ENCODE measurements around the gene ACP3.

ACP3 gene

GRCh38 chr3:132311316-132311715 lies 5.9 kb upstream of the ACP3 start:
- no peaks in the 10 kb centered on the region for H3K36me3 Mint-ChIP-seq (ENCODE audit: low read depth)
- no peaks in the 10 kb centered on the region for H3K27me3 Mint-ChIP-seq (ENCODE audit: low read depth)
- TF ChIP-seq, protein P1, sequence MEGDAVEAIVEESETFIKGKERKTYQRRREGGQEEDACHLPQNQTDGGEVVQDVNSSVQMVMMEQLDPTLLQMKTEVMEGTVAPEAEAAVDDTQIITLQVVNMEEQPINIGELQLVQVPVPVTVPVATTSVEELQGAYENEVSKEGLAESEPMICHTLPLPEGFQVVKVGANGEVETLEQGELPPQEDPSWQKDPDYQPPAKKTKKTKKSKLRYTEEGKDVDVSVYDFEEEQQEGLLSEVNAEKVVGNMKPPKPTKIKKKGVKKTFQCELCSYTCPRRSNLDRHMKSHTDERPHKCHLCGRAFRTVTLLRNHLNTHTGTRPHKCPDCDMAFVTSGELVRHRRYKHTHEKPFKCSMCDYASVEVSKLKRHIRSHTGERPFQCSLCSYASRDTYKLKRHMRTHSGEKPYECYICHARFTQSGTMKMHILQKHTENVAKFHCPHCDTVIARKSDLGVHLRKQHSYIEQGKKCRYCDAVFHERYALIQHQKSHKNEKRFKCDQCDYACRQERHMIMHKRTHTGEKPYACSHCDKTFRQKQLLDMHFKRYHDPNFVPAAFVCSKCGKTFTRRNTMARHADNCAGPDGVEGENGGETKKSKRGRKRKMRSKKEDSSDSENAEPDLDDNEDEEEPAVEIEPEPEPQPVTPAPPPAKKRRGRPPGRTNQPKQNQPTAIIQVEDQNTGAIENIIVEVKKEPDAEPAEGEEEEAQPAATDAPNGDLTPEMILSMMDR (IDR thresholded peaks at IDR 0.05; ENCODE audit: unreplicated experiment in 3 of 3), result no peak
- no peaks in the 10 kb centered on the region for H3K9me3 Mint-ChIP-seq
- peak overlapping the region in 2 of 3 experiments; percentile 22 to 67 for H3K27ac Mint-ChIP-seq
- H3K4me3 Mint-ChIP-seq, result no peak overlapping the region
- H3K4me1 Mint-ChIP-seq, result peaks cover 15% of the 10 kb centered on the region

DNA sequence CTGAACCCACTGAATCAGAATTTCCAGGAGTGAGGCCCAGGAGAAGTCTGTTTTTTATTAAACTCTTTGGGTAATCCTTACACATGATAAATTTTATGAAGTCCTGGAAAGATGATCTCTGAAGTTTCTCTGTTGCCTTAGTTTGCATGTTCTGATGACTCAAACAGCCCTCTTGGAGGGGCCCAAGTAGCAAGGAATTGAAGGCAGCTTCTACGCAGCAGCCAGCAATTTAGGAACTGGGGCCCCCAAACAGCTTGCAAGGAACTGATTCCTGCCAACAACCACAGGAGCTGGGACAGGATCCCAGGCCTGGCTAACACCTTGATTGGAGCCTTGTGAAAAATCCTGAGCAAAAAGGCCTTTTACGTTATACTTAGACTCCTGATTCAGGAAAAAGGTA lies 5.4 kb upstream of the ACP3 start:
- H3K27me3 Mint-ChIP-seq (ENCODE audit: low read depth), result no peaks in the 10 kb centered on the region
- H3K4me3 Mint-ChIP-seq, result no peak overlapping the region
- no peaks in the 10 kb centered on the region for H3K36me3 Mint-ChIP-seq (ENCODE audit: low read depth)
- no peaks in the 10 kb centered on the region for H3K9me3 Mint-ChIP-seq
- peaks cover 15% of the 10 kb centered on the region for H3K4me1 Mint-ChIP-seq
- H3K27ac Mint-ChIP-seq, result peak overlapping the region in 2 of 3 experiments; percentile 60 to 67
- TF ChIP-seq, protein P1 (IDR thresholded peaks at IDR 0.05; ENCODE audit: unreplicated experiment in 3 of 3), result no peak

- peak overlapping the region in 1 of 3 experiments; percentile 25 for H3K4me3 Mint-ChIP-seq
- peaks cover 3% of the 10 kb centered on the region for H3K9me3 Mint-ChIP-seq
- H3K27ac Mint-ChIP-seq, result peak overlapping the region; percentile 38 to 80 (median 60)
- H3K27me3 Mint-ChIP-seq (ENCODE audit: low read depth), result no peaks in the 10 kb centered on the region
- no peaks in the 10 kb centered on the region for H3K36me3 Mint-ChIP-seq (ENCODE audit: low read depth)
- peaks cover 43% of the 10 kb centered on the region for H3K4me1 Mint-ChIP-seq
- TF ChIP-seq, protein P1 (IDR thresholded peaks at IDR 0.05; ENCODE audit: unreplicated experiment in 3 of 3), result no peak
These were observed 1.4 kb upstream of the ACP3 start for GRCh38 chr3:132315851-132316250.

DNA sequence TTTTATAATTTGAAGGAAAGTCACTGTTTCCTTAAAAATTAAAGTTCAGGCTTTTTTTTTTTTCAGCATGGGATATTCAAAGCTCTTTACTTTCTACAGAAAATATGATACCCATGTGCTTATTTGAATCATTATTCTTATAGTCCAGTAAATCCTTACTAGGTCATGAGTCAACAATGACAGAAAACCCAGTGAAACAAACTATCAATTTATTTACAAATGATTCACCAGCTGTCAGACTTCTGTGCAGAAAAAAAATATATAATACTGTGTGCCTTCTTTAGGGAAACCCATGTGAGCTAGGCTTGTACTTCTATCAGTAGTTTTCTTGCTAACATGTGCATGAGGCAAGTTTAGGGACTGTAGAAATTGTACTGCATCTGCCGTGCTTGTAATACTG lies 1.2 kb downstream of the ACP3 start:
- TF ChIP-seq, protein P1 (IDR thresholded peaks at IDR 0.05; ENCODE audit: unreplicated experiment in 3 of 3), result no peak
- Mint-ChIP-seq H3K4me1 (peaks cover 40% of the 10 kb centered on the region), H3K27ac (peak overlapping the region; percentile 99 to 100 (median 99)), H3K9me3 (peaks cover 3% of the 10 kb centered on the region), H3K4me3 (peak overlapping the region; percentile 68 to 74 (median 68)), H3K36me3 (ENCODE audit: low read depth) (no peaks in the 10 kb centered on the region), H3K27me3 (ENCODE audit: low read depth) (peaks cover 4% of the 10 kb centered on the region)

DNA sequence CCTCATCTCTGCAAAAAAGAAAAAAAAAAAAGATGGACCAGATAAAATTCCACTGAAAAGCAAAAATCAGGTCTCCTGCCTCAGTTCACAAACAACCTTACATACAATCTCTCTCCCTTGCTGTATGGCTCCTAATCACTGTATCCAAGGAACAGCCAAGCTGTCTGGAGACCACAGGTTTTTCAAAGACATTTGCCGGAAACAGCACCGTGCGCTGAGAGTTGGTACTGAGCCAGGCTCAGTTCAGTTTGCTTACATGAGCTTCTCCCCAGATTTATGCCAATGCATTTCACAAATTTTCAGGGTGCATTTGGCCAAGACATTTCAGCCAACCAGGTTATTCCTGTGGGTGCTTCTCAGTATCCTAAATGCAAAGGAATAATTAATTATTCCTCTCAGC lies 4.1 kb downstream of the ACP3 start:
- H3K4me3 Mint-ChIP-seq, result no peak overlapping the region

More for the DNA sequence above, 4.1 kb downstream of the ACP3 start:
- Mint-ChIP-seq H3K36me3 (ENCODE audit: low read depth) (no peaks in the 10 kb centered on the region), H3K27ac (peak overlapping the region in 2 of 3 experiments; percentile 13 to 38), H3K4me1 (peaks cover 35% of the 10 kb centered on the region), H3K9me3 (peaks cover 3% of the 10 kb centered on the region), H3K27me3 (ENCODE audit: low read depth) (peaks cover 4% of the 10 kb centered on the region)
- TF ChIP-seq, protein P1 (IDR thresholded peaks at IDR 0.05; ENCODE audit: unreplicated experiment in 3 of 3), result no peak

Data from nephron (organoid).